ENCODE measurements around the gene RFNG. TPM values are rescaled to one million over a fixed set of nuclear protein-coding genes. Genes with fewer than 3 reads are reported as not detected.

The RFNG gene
- total RNA-seq, 1 experiment from 2014 or later, result 43.4 TPM

- no peak overlapping the region for H3K4me3 ChIP-seq (ENCODE audit: low read depth in 2 of 2, low read length in 2 of 2)
- H3K36me3 ChIP-seq (ENCODE audit: control insufficient read depth, insufficient read depth, low read length), result peaks cover 6% of the 10 kb centered on the region; the same call in 1 of the 2 replicates
- peaks cover 15% of the 10 kb centered on the region; the same call in 1 of the 2 replicates for H3K4me1 ChIP-seq (ENCODE audit: control insufficient read depth, insufficient read depth, low read length)
- intact Hi-C loops (cut with micrococcal nuclease; ENCODE audit: unreplicated experiment), result no loop called here
- H3K27me3 ChIP-seq (ENCODE audit: control insufficient read depth, insufficient read depth, low read length), result no peaks in the 10 kb centered on the region
- no peak overlapping the region for H3K27ac ChIP-seq (ENCODE audit: low read length)
- TF ChIP-seq, protein P1, sequence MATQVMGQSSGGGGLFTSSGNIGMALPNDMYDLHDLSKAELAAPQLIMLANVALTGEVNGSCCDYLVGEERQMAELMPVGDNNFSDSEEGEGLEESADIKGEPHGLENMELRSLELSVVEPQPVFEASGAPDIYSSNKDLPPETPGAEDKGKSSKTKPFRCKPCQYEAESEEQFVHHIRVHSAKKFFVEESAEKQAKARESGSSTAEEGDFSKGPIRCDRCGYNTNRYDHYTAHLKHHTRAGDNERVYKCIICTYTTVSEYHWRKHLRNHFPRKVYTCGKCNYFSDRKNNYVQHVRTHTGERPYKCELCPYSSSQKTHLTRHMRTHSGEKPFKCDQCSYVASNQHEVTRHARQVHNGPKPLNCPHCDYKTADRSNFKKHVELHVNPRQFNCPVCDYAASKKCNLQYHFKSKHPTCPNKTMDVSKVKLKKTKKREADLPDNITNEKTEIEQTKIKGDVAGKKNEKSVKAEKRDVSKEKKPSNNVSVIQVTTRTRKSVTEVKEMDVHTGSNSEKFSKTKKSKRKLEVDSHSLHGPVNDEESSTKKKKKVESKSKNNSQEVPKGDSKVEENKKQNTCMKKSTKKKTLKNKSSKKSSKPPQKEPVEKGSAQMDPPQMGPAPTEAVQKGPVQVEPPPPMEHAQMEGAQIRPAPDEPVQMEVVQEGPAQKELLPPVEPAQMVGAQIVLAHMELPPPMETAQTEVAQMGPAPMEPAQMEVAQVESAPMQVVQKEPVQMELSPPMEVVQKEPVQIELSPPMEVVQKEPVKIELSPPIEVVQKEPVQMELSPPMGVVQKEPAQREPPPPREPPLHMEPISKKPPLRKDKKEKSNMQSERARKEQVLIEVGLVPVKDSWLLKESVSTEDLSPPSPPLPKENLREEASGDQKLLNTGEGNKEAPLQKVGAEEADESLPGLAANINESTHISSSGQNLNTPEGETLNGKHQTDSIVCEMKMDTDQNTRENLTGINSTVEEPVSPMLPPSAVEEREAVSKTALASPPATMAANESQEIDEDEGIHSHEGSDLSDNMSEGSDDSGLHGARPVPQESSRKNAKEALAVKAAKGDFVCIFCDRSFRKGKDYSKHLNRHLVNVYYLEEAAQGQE (IDR thresholded peaks at IDR 0.05; ENCODE audit: insufficient read depth in 1 of 2, low read depth in 2 of 2, low read length in 1 of 2), result no peak
- in situ Hi-C loops (cut with HindIII; ENCODE audit: low pct_unique_long_range_greater_than_20kb, low sequenced_read_pairs), result no loop called here
- POLR2A ChIA-PET, result no interaction called here
- BruUV-seq (replicated peaks), result no TSS peak
- CTCF ChIA-PET, result no interaction called here
- no peak for DNase-seq (ENCODE audit: low read depth, low spot score)
- no peak for ATAC-seq
- no peaks in the 10 kb centered on the region for H3K9me3 ChIP-seq (ENCODE audit: control insufficient read depth, insufficient read depth, low read depth, low read length)
Observed at GRCh38 chr17:82048571-82048971, 3.0 kb downstream of the RFNG start.

- Histone ChIP-seq H3K36me3 (ENCODE audit: control insufficient read depth, insufficient read depth, low read length) (peaks cover 4% of the 10 kb centered on the region; the same call in 1 of the 2 replicates), H3K4me1 (ENCODE audit: control insufficient read depth, insufficient read depth, low read length) (peaks cover 11% of the 10 kb centered on the region; the same call in 1 of the 2 replicates), H3K27me3 (ENCODE audit: control insufficient read depth, insufficient read depth, low read length) (no peaks in the 10 kb centered on the region), H3K9me3 (ENCODE audit: control insufficient read depth, insufficient read depth, low read depth, low read length) (no peaks in the 10 kb centered on the region), H3K27ac (ENCODE audit: low read length) (no peak overlapping the region), H3K4me3 (ENCODE audit: low read depth in 2 of 2, low read length in 2 of 2) (no peak overlapping the region)
- in situ Hi-C loops (cut with HindIII; ENCODE audit: low pct_unique_long_range_greater_than_20kb, low sequenced_read_pairs) (no loop called here), intact Hi-C loops (cut with micrococcal nuclease; ENCODE audit: unreplicated experiment) (no loop called here)
- no peak for DNase-seq (ENCODE audit: low read depth, low spot score)
- no TSS peak for BruUV-seq (replicated peaks)
- no peak for TF ChIP-seq POLR2AphosphoS5 (IDR thresholded peaks at IDR 0.05; ENCODE audit: low read depth, low read length)
- ATAC-seq, result no peak
- CTCF ChIA-PET, result interaction anchor here (0.9 kb wide), 1 partner anchor 40 kb away, joined by 3 read pairs; no protein-coding TSS in a partner anchor
- POLR2A ChIA-PET, result interaction anchor here (0.7 kb wide), 1 partner anchor 22 kb away, joined by 3 read pairs; no protein-coding TSS in a partner anchor
Observed at GRCh38 chr17:82047914-82048570, 3.6 kb downstream of the RFNG start.

GRCh38 chr17:82047379-82047778 is 4.2 kb downstream of the RFNG start:
- Histone ChIP-seq H3K9me3 (ENCODE audit: control insufficient read depth, insufficient read depth, low read depth, low read length) (no peaks in the 10 kb centered on the region), H3K36me3 (ENCODE audit: control insufficient read depth, insufficient read depth, low read length) (peaks cover 4% of the 10 kb centered on the region; the same call in 1 of the 2 replicates), H3K4me3 (ENCODE audit: low read depth in 2 of 2, low read length in 2 of 2) (no peak overlapping the region), H3K27me3 (ENCODE audit: control insufficient read depth, insufficient read depth, low read length) (no peaks in the 10 kb centered on the region), H3K27ac (ENCODE audit: low read length) (no peak overlapping the region), H3K4me1 (ENCODE audit: control insufficient read depth, insufficient read depth, low read length) (peaks cover 7% of the 10 kb centered on the region; the same call in 1 of the 2 replicates)
- in situ Hi-C loops (cut with HindIII; ENCODE audit: low pct_unique_long_range_greater_than_20kb, low sequenced_read_pairs) (no loop called here), intact Hi-C loops (cut with micrococcal nuclease; ENCODE audit: unreplicated experiment) (no loop called here)
- ATAC-seq (no peak), DNase-seq (ENCODE audit: low read depth, low spot score) (no peak)
- POLR2A ChIA-PET, result interaction anchor here (0.7 kb wide), 1 partner anchor 21 kb away, joined by 3 read pairs; no protein-coding TSS in a partner anchor
- no peak for TF ChIP-seq TCF7L2 (IDR thresholded peaks at IDR 0.05; ENCODE audit: low read depth, low read length)
- TF ChIP-seq, protein P1 (IDR thresholded peaks at IDR 0.05; ENCODE audit: insufficient read depth in 1 of 2, low read depth in 2 of 2, low read length in 1 of 2), result no peak
- TF ChIP-seq POLR2AphosphoS5 (IDR thresholded peaks at IDR 0.05; ENCODE audit: low read depth, low read length), result no peak
- TF ChIP-seq, protein P2, sequence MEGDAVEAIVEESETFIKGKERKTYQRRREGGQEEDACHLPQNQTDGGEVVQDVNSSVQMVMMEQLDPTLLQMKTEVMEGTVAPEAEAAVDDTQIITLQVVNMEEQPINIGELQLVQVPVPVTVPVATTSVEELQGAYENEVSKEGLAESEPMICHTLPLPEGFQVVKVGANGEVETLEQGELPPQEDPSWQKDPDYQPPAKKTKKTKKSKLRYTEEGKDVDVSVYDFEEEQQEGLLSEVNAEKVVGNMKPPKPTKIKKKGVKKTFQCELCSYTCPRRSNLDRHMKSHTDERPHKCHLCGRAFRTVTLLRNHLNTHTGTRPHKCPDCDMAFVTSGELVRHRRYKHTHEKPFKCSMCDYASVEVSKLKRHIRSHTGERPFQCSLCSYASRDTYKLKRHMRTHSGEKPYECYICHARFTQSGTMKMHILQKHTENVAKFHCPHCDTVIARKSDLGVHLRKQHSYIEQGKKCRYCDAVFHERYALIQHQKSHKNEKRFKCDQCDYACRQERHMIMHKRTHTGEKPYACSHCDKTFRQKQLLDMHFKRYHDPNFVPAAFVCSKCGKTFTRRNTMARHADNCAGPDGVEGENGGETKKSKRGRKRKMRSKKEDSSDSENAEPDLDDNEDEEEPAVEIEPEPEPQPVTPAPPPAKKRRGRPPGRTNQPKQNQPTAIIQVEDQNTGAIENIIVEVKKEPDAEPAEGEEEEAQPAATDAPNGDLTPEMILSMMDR (IDR thresholded peaks at IDR 0.05), result no peak
- no peak for TF ChIP-seq SIN3A (IDR thresholded peaks at IDR 0.05; ENCODE audit: borderline replicate concordance, insufficient read depth, low read depth, low read length)
- BruUV-seq (replicated peaks), result no TSS peak
- CTCF ChIA-PET, result interaction anchor here (0.9 kb wide), 1 partner anchor 40 kb away, joined by 3 read pairs; no protein-coding TSS in a partner anchor

All from Panc1 (cell line).